ENCODE data around the gene CD302. TPM values are rescaled to one million over a fixed set of nuclear protein-coding genes. Genes with fewer than 3 reads are reported as not detected.

CD302 gene
- total and polyA plus RNA-seq, 10 of the 15 experiments (the other 5 are each of a cell fraction or from before 2014, with no cell fraction given): 0.48 to 4.0 (median 2.1) TPM

- BruUV-seq (replicated peaks): no TSS peak
- ChIA-PET RAD21 (ENCODE audit: unreplicated experiment) (interaction anchor here (1.0 kb wide), 1 partner anchor 163 kb away, joined by 5 read pairs; no protein-coding TSS in a partner anchor), SMC1A (ENCODE audit: uncharacterized antibody, unreplicated experiment) (interaction anchor here (1.3 to 2.5 kb wide), 5 partner anchors 9 to 247 kb away, joined by 3 to 8 read pairs (median 6); no protein-coding TSS in a partner anchor), POLR2A (interaction anchor here (1.0 kb wide), 1 partner anchor 9 kb away, joined by 3 read pairs; no protein-coding TSS in a partner anchor), CTCF (interaction anchor here (0.6 to 4.4 kb wide), 6 partner anchors 43 to 290 kb away, joined by 3 to 29 read pairs (median 4); no protein-coding TSS in a partner anchor)
- Histone ChIP-seq H3K79me2 (ENCODE audit: control insufficient read depth, insufficient read depth, low read length) (no peaks in the 10 kb centered on the region), H4K20me1 (ENCODE audit: control insufficient read depth, insufficient read depth) (no peaks in the 10 kb centered on the region), H3K9me3 (replicated peaks; ENCODE audit: control insufficient read depth, insufficient read depth, low read length) (no peaks in the 10 kb centered on the region), H3K36me3 (ENCODE audit: control insufficient read depth in 2 of 2, insufficient read depth in 2 of 2, low read length in 1 of 2) (peaks cover 0 to 14% of the 10 kb centered on the region in 2 experiments; a peak in 1 of 4 replicates), H3K4me2 (ENCODE audit: control insufficient read depth, insufficient read depth) (no peak overlapping the region), H3K4me1 (ENCODE audit: control insufficient read depth, insufficient read depth, low read length) (no peaks in the 10 kb centered on the region), H3K27me3 (replicated peaks in 1 of 2; ENCODE audit: control insufficient read depth in 2 of 2, insufficient read depth in 2 of 2, low read length in 1 of 2) (no peaks in the 10 kb centered on the region), H3K27ac (ENCODE audit: control insufficient read depth, insufficient read depth) (no peak overlapping the region), H2AFZ (ENCODE audit: control insufficient read depth, low read depth, low read length) (no peak overlapping the region), H3K4me3 (no peak overlapping the region), H3K9ac (ENCODE audit: control insufficient read depth, insufficient read depth, low read length) (no peak overlapping the region)
- FAIRE-seq: no peak
- TF ChIP-seq ZNF687 (IDR thresholded peaks at IDR 0.05) (no peak), NR2C1 (IDR thresholded peaks at IDR 0.05) (no peak), ZNF384 (IDR thresholded peaks at IDR 0.05; ENCODE audit: borderline replicate concordance, low read depth, low read length) (no peak), NR2F1 (conservative IDR thresholded peaks at IDR 0.05) (no peak), SMAD5 (IDR thresholded peaks at IDR 0.05; ENCODE audit: low read depth) (no peak), HSF1 (IDR thresholded peaks at IDR 0.05; ENCODE audit: low read depth, low read length) (no peak), CHD4 (IDR thresholded peaks at IDR 0.05) (no peak), HDGF (IDR thresholded peaks at IDR 0.05) (no peak), RFX5 (IDR thresholded peaks at IDR 0.05; ENCODE audit: low read depth, low read length) (no peak), SP1 (IDR thresholded peaks at IDR 0.05; ENCODE audit: low read depth, low read length) (no peak), ZBTB4 (CRISPR knock-in tag; IDR thresholded peaks at IDR 0.05) (no peak), MEF2B (IDR thresholded peaks at IDR 0.05; ENCODE audit: partially characterized antibody, poor library complexity, severe bottlenecking) (no peak), ETV6 (conservative IDR thresholded peaks at IDR 0.05 in 1 of 2, IDR thresholded peaks at IDR 0.05 in 1 of 2; ENCODE audit: borderline replicate concordance in 1 of 2, low read depth in 1 of 2) (no peak)
- intact Hi-C loops (cut with micrococcal nuclease; ENCODE audit: unreplicated experiment): loop anchor here (10.0 kb wide), 1 partner anchor 900 kb away; no protein-coding TSS in a partner anchor
- DNase-seq (ENCODE audit: low read depth, low spot score): no peak
- 96% methylated on average over 4 of the region's 4 CpGs for WGBS (ENCODE audit: insufficient coverage, insufficient replicate concordance, low lambda C conversion rate, missing lambda C conversion rate)
- no peak for ATAC-seq
- in situ Hi-C loops (cut with MboI): no loop called here
Measured at GRCh38 chr2:159804941-159805340, 6.9 kb upstream of the CD302 start.
